BLaER1 treated with 17β-estradiol and CSF1 and Interleukin-3, amounts not matched to agents 10 nM and 100 nM (cell line): ENCODE results near the gene HNF4A.

Source experiments
- H3K27ac ChIP-seq, 11 experiments: shearing (Covaris generic); formaldehyde crosslinking; 2 replicates each; pipeline ENCODE4 v1.8.1; 2022
- H3K27me3 ChIP-seq, 11 experiments: shearing (Covaris generic); formaldehyde crosslinking; 2 replicates each; pipeline ENCODE4 v1.8.1; 2022
- H3K36me3 ChIP-seq, 11 experiments: shearing (Covaris generic); formaldehyde crosslinking; 2 replicates each; pipeline ENCODE4 v1.8.1; 2022
- H3K4me1 ChIP-seq, 10 experiments: shearing (Covaris generic); formaldehyde crosslinking; 2 replicates each; pipeline ENCODE4 v1.8.1; 2022
- H3K4me2 ChIP-seq, 11 experiments: shearing (Covaris generic); formaldehyde crosslinking; 2 replicates each; pipeline ENCODE4 v1.8.1; 2022
- H3K4me3 ChIP-seq, 10 experiments: shearing (Covaris generic); formaldehyde crosslinking; 2 replicates each; pipeline ENCODE4 v1.8.1; 2022
- H3K9ac ChIP-seq, 11 experiments: shearing (Covaris generic); formaldehyde crosslinking; 2 replicates each; pipeline ENCODE4 v1.8.1; 2022
- H3K9me3 ChIP-seq, 11 experiments: shearing (Covaris generic); formaldehyde crosslinking; replicated peaks in 1 of 11; 2 replicates each; pipeline ENCODE4 v1.8.1; 2022
- H4K20me1 ChIP-seq, 11 experiments: shearing (Covaris generic); formaldehyde crosslinking; 2 replicates each; pipeline ENCODE4 v1.8.1; 2022
- Cebpa-rat ChIP-seq, 11 experiments: shearing (Covaris generic); IDR thresholded peaks; 2 replicates each; pipeline ENCODE4 v1.8.1; 2022

Gene HNF4A

DNA sequence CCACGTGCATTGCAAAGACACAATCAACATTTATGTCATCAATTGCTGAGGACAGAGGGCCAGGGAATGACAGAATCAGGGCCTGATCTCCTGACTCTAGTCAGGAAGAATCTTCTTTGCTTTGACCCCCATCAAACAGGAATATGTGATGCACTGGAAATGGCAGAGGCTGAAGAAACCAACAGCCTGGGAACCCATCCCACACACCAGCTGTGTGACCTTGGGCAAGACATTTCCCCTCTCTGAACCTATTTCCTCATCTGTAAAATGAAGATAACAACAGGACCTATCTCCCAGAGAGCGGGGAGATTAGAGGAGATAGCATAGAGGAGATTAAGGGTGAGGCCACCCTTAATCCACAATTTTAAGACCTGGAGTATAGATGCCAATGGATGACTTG is 1.5 kb downstream of the HNF4A start:
- no peak for TF ChIP-seq Cebpa-rat (IDR thresholded peaks at IDR 0.05)
- H3K9me3 ChIP-seq = no peaks in the 10 kb centered on the region
- no peaks in the 10 kb centered on the region for H3K27me3 ChIP-seq
- no peaks in the 10 kb centered on the region for H3K36me3 ChIP-seq
- H4K20me1 ChIP-seq = no peaks in the 10 kb centered on the region
- no peak overlapping the region for H3K27ac ChIP-seq
- H3K4me2 ChIP-seq = no peak overlapping the region
- H3K4me3 ChIP-seq = no peak overlapping the region
- no peak overlapping the region for H3K9ac ChIP-seq
- H3K4me1 ChIP-seq = no peaks in the 10 kb centered on the region

DNA sequence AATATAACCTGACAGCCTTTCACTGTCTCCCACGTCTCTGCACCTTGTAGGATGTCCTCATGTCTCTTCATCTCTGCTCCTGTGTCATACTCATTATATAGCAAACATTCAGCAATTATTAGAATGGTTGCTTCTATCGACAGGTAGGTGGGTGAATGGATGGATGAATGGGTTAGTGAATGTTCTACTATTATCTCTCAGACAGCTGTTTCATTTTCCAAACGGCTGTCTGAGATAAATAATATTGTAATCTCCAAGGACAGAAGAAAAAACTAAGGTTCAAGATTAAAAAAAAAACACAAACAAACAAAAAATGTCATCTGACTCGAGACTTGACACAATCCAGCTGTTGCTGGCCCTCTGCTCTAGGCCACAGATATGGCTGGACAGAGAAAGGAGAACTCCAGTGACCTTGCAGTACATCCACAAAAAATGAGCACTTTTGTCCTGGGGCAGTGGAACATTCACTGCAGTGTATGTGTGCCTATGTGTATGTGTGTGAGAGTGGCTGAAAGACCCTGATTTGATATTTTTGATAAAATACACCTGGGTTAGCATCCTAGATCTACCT is 2.1 kb downstream of the HNF4A start:
- Histone ChIP-seq H3K36me3 (no peaks in the 10 kb centered on the region), H3K27me3 (no peaks in the 10 kb centered on the region), H3K9ac (no peak overlapping the region), H3K9me3 (no peaks in the 10 kb centered on the region), H3K27ac (no peak overlapping the region), H4K20me1 (no peaks in the 10 kb centered on the region), H3K4me3 (no peak overlapping the region), H3K4me2 (no peak overlapping the region), H3K4me1 (no peaks in the 10 kb centered on the region)
- TF ChIP-seq Cebpa-rat (IDR thresholded peaks at IDR 0.05) = no peak

DNA sequence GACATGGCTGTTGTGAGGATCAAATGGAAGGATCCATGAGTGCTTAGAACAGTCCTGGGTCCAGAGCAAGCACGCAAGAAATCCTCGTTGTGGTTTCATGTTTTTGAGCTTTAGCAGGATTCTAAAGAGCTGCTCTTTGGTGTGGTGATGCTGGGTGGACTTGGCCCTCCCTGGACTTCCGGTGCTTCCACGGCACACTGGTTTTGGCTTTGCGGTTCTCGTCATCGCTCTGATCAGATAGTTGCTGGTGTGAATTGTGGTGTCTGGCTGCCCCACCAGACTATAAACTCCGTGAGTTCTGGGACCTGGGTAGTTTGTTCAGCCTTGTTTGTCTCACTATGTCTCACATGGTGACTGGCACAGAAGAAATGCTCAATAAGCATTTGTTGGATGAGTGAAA is 3.3 kb downstream of the HNF4A start:
- no peaks in the 10 kb centered on the region for H3K36me3 ChIP-seq
- no peaks in the 10 kb centered on the region for H4K20me1 ChIP-seq
- no peak overlapping the region for H3K4me2 ChIP-seq
- no peaks in the 10 kb centered on the region for H3K27me3 ChIP-seq
- no peak overlapping the region for H3K4me3 ChIP-seq
- no peak for TF ChIP-seq Cebpa-rat (IDR thresholded peaks at IDR 0.05)
- no peaks in the 10 kb centered on the region for H3K9me3 ChIP-seq
- no peaks in the 10 kb centered on the region for H3K4me1 ChIP-seq
- no peak overlapping the region for H3K9ac ChIP-seq
- H3K27ac ChIP-seq = no peak overlapping the region

DNA sequence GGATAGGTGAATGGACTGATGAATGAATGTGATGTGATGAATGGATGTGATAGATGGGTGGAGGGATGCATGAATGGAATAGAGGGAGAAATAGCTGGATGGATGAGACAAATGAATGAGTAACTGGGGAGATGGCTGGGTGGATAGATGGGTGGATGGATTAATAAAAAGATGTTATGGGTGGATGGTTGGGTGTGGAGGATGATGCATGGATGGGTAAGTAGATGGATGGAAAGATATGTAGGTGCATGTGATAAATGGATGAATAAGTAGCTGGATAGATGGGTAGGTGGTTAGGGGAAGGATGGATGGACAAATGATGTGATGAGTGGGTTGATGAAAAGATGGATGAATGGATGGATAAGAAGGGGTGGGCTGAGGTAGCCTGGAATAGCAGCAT is 4.7 kb downstream of the HNF4A start:
- H3K36me3 ChIP-seq = no peaks in the 10 kb centered on the region
- H3K4me2 ChIP-seq = no peak overlapping the region
- no peaks in the 10 kb centered on the region for H3K27me3 ChIP-seq
- no peaks in the 10 kb centered on the region for H3K4me1 ChIP-seq
- no peak overlapping the region for H3K4me3 ChIP-seq
- no peak overlapping the region for H3K27ac ChIP-seq
- H3K9ac ChIP-seq = no peak overlapping the region
- no peaks in the 10 kb centered on the region for H4K20me1 ChIP-seq
- H3K9me3 ChIP-seq = no peaks in the 10 kb centered on the region
- TF ChIP-seq Cebpa-rat (IDR thresholded peaks at IDR 0.05) = no peak

DNA sequence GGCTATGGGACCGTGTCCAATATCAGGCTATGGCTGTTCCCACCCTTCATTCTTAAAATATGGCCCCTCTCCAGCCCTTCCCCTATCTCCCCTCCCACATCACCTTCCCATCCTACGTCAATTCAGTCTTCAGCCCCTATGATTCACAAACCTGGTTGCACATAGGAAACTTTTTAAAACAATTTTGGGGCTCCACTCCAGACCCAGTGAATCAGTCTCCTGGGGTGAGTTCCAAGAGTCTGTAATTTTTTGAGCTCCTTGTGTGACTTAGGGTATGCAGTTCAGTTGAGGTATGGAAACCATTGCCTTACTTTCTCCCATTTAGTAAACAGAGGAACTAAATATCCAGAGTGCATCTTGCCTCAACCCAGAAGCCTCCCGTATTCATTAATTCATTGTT is 5.5 kb downstream of the HNF4A start:
- Histone ChIP-seq H3K27me3 (no peaks in the 10 kb centered on the region), H3K36me3 (no peaks in the 10 kb centered on the region), H3K9ac (no peak overlapping the region), H3K4me3 (no peak overlapping the region), H4K20me1 (no peaks in the 10 kb centered on the region), H3K27ac (no peak overlapping the region), H3K4me1 (no peaks in the 10 kb centered on the region), H3K4me2 (no peak overlapping the region), H3K9me3 (no peaks in the 10 kb centered on the region)
- no peak for TF ChIP-seq Cebpa-rat (IDR thresholded peaks at IDR 0.05)

DNA sequence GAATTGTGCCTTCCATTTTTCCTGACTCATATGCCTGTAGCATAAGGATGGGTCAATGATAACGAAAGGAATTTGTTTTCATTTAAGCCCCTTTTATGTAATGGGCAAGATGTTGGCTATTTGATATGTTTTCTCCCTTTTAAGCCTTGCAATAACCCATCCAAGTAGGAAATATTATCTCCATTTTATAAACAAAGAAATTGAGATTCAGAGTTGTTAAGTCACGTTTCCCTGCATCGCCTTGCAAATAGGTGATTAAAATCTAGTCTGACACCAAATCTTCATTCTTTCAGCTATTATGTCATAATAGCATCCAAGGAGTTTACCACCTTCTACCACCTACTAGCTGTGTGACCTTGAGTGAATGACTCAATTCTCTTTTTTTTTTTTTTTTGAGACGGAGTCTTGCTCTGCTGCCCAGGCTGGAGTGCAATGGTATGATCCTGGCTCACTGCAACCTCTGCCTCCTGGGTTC is 7.0 kb downstream of the HNF4A start:
- Histone ChIP-seq H3K27ac (no peak overlapping the region), H3K9ac (no peak overlapping the region), H3K4me2 (no peak overlapping the region), H3K4me3 (no peak overlapping the region), H4K20me1 (no peaks in the 10 kb centered on the region), H3K9me3 (no peaks in the 10 kb centered on the region), H3K36me3 (no peaks in the 10 kb centered on the region), H3K4me1 (no peaks in the 10 kb centered on the region), H3K27me3 (no peaks in the 10 kb centered on the region)
- no peak for TF ChIP-seq Cebpa-rat (IDR thresholded peaks at IDR 0.05)

DNA sequence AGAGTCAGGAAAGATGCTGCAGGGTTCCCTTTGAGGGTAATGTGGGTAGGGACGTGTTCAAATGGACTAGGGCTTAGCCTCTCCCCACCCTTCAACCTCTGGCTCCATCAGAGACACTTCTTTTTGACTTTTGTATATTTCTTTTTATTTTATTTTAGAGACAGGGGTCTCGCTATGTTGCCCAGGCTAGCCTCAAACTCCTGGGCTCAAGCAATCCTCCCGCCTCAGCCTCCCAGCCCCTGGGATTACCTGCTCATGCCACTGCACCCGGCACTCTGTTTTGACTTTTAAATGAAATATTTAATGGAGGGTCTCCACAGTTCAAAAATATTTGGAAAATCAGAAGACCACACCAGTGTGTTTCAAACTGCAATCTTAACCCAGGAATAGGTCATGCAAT is 8.6 kb downstream of the HNF4A start:
- no peak overlapping the region for H3K9ac ChIP-seq
- no peaks in the 10 kb centered on the region for H3K9me3 ChIP-seq
- no peak overlapping the region for H3K27ac ChIP-seq
- H3K4me1 ChIP-seq = no peaks in the 10 kb centered on the region
- H3K36me3 ChIP-seq = no peaks in the 10 kb centered on the region
- TF ChIP-seq Cebpa-rat (IDR thresholded peaks at IDR 0.05) = no peak
- H3K27me3 ChIP-seq = no peaks in the 10 kb centered on the region
- no peak overlapping the region for H3K4me2 ChIP-seq
- H3K4me3 ChIP-seq = no peak overlapping the region
- no peaks in the 10 kb centered on the region for H4K20me1 ChIP-seq

DNA sequence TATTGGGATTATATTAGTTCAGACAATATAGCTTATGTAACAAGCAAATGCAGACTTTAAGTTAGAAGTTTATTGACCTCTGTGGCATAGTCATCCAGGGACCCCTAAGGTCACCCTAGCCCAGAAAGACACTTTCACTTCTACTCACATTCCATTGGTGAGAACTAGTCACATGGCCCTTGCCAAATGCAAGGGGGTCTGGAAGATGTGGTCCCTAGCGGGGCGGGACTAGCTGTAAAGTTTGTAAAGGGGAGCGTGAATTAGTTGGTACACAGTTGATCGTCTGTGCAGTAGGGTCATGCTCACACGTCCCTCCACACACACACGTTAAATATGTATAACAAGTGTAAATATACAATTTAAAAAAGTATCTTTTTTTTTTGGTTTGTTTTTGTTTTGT is 9.3 kb downstream of the HNF4A start:
- Histone ChIP-seq H4K20me1 (no peaks in the 10 kb centered on the region), H3K36me3 (no peaks in the 10 kb centered on the region), H3K4me3 (no peak overlapping the region), H3K4me1 (no peaks in the 10 kb centered on the region), H3K9ac (no peak overlapping the region), H3K27me3 (no peaks in the 10 kb centered on the region), H3K9me3 (no peaks in the 10 kb centered on the region), H3K4me2 (no peak overlapping the region), H3K27ac (no peak overlapping the region)
- no peak for TF ChIP-seq Cebpa-rat (IDR thresholded peaks at IDR 0.05)

DNA sequence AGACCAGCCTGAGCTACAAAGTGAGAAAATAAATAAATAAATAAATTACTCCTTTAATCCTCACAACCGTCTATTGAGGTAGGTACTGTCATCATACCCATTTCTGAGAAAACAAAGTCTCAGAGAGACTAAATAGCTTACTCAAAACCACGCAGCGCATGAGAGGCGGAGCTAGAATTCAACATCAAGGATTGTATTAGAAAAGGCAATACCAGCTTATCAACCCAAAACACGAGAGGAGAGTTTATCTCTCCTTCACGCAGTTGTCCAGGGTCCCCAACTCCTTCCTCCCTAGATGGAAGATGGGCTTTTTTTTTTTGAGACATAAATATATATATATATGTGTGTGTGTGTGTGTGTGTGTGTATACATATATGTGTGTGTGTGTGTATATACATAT is 12.2 kb downstream of the HNF4A start:
- Histone ChIP-seq H3K9ac (no peak overlapping the region), H3K27ac (no peak overlapping the region), H3K36me3 (no peaks in the 10 kb centered on the region), H3K4me3 (no peak overlapping the region), H3K4me2 (no peak overlapping the region), H3K27me3 (no peaks in the 10 kb centered on the region), H4K20me1 (no peaks in the 10 kb centered on the region; a peak in 1 of 22 replicates), H3K4me1 (no peaks in the 10 kb centered on the region), H3K9me3 (no peaks in the 10 kb centered on the region)
- TF ChIP-seq Cebpa-rat (IDR thresholded peaks at IDR 0.05) = no peak

DNA sequence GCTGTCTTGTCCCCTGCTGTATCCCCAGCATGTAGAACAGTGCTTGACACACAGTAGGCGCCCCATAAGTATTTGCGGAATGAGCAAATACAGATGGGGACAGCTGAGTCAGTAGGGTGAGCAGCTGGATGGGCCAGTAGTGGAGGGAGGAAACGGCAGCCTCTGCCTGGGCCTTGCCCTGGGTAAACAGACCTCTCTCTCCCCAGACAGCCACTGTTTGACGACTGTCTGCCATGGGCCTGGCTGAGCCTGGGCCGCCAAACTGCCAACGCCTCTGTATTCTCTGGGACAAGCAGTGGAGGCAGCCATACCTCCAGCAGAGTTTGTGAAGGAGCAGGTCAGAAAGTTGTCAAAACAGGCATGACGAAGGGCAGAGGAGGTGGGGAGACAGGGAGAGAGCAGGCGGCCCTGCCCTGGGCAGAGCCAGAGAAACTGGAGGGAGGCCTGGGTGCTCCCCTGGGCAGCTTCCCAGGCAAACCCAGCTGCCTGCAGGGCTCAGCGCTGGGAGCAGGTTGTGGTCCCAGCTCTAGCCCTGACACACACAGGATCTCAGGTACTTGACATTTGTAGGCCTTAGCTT is 15.2 kb downstream of the HNF4A start:
- no peak overlapping the region for H3K9ac ChIP-seq
- no peaks in the 10 kb centered on the region for H3K9me3 ChIP-seq
- no peak overlapping the region for H3K4me2 ChIP-seq
- H3K27ac ChIP-seq = no peak overlapping the region
- no peak overlapping the region for H3K4me3 ChIP-seq
- H3K4me1 ChIP-seq = no peaks in the 10 kb centered on the region
- no peaks in the 10 kb centered on the region for H3K27me3 ChIP-seq
- no peak for TF ChIP-seq Cebpa-rat (IDR thresholded peaks at IDR 0.05)
- no peaks in the 10 kb centered on the region; a peak in 1 of 22 replicates for H4K20me1 ChIP-seq
- H3K36me3 ChIP-seq = no peaks in the 10 kb centered on the region
